Osteoblast (primary cell): ENCODE measurements around the gene FAM186B. TPM values are rescaled to one million over a fixed set of nuclear protein-coding genes. Genes with fewer than 3 reads are reported as not detected.

ENCODE experiments used
- DNase-seq: peaks from one replicate; pipeline ENCODE4 v3.0.0; 2011; ENCODE audit warnings: low spot score, mixed read lengths; ENCODE audit not compliant: insufficient read length; ENCODE audit errors: missing footprints
- H2AFZ ChIP-seq: 2 replicates; pipeline ENCODE4 v1.6.0; 2011; ENCODE audit warnings: mild to moderate bottlenecking, low read length
- H3K27ac ChIP-seq: 2 replicates; pipeline ENCODE4 v1.5.1; 2011; ENCODE audit warnings: mild to moderate bottlenecking, low read depth, low read length, moderate library complexity
- H3K27me3 ChIP-seq: 2 replicates; pipeline ENCODE4 v1.6.0; 2012; ENCODE audit warnings: mild to moderate bottlenecking, control low read depth, inconsistent platforms, low read length, moderate library complexity; ENCODE audit not compliant: insufficient read depth
- H3K36me3 ChIP-seq: 2 replicates; pipeline ENCODE4 v1.5.1; 2011; ENCODE audit warnings: mild to moderate bottlenecking, low read length, control low read depth, moderate library complexity; ENCODE audit not compliant: insufficient read depth
- H3K4me1 ChIP-seq: 2 replicates; pipeline ENCODE4 v1.5.1; 2011; ENCODE audit warnings: mild to moderate bottlenecking, low read length, control low read depth, moderate library complexity; ENCODE audit not compliant: insufficient read depth
- H3K4me2 ChIP-seq: 2 replicates; pipeline ENCODE4 v1.6.0; 2011; ENCODE audit warnings: mild to moderate bottlenecking, low read length; ENCODE audit not compliant: insufficient read depth
- H3K4me3 ChIP-seq: fragments of 200-600 bp; sonication (generic); 3 replicates; pipeline ENCODE4 v1.5.1; 2012; ENCODE audit warnings: mild to moderate bottlenecking, low read length, inconsistent platforms; ENCODE audit not compliant: insufficient read depth
- H3K79me2 ChIP-seq: 2 replicates; pipeline ENCODE4 v1.6.0; 2012; ENCODE audit warnings: mild to moderate bottlenecking, low read length, control low read depth, inconsistent platforms; ENCODE audit not compliant: insufficient read depth
- H3K9me3 ChIP-seq: 2 replicates; pipeline ENCODE4 v1.5.1; 2011; ENCODE audit warnings: low read depth, low read length, control low read depth
- H4K20me1 ChIP-seq: 2 replicates; pipeline ENCODE4 v1.6.0; 2012; ENCODE audit warnings: mild to moderate bottlenecking, low read length, control low read depth; ENCODE audit not compliant: insufficient read depth
- total RNA-seq: library from RNA; depleted of rRNA; stranded (reverse); fragments of >200 nt; gene quantifications from 2 replicates; pipeline ENCODE4 v1.2.3, GENCODE V29; 2012
- TF ChIP-seq, protein P1 (sequence below): IDR thresholded peaks from 2 replicates; pipeline ENCODE4 v1.5.1; 2011; ENCODE audit warnings: mild to moderate bottlenecking, low read depth, low read length, moderate library complexity; ENCODE audit errors: extremely low read depth

The FAM186B gene
- total RNA-seq, 1 donor: 0.72 TPM

DNA sequence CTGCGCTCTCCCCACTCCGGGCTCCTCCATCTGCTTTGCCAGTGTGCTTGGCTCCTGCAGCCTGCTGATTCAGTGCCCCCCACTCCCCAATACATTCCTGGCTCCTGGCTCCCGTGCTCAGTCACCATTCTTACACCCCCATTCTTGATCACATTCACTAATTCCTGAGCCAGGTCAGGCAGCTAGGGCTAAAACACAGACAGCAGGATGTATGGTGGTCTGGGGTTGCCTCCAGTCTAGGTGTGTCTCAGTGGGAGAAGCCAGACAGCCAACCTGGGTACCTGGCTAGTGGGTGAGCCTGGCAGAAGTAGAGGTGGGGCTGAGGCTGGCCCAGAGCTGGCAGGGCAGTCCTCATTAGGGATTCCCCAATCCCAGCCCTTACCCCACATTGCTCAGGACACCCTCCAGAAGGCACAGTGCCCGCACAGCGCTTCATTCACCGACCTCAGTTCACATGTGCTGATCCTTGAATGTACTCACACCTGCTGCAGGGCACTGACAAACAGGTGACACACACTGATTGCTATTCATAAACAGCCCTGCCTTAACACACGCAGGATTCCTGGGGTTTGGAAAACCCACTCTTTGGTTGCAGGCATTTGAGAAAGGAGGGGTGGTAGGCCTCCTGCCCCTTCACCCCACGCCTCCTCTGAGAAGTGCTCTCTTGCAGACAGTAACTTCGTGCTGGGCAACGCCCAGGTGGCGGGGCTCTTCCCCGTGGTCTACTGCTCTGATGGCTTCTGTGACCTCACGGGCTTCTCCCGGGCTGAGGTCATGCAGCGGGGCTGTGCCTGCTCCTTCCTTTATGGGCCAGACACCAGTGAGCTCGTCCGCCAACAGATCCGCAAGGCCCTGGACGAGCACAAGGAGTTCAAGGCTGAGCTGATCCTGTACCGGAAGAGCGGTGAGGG is 65.0 kb downstream of the FAM186B start:
- no peak overlapping the region for H3K27ac ChIP-seq
- no peaks in the 10 kb centered on the region for H3K36me3 ChIP-seq
- peaks cover 57% of the 10 kb centered on the region for H3K27me3 ChIP-seq
- TF ChIP-seq, protein P1, sequence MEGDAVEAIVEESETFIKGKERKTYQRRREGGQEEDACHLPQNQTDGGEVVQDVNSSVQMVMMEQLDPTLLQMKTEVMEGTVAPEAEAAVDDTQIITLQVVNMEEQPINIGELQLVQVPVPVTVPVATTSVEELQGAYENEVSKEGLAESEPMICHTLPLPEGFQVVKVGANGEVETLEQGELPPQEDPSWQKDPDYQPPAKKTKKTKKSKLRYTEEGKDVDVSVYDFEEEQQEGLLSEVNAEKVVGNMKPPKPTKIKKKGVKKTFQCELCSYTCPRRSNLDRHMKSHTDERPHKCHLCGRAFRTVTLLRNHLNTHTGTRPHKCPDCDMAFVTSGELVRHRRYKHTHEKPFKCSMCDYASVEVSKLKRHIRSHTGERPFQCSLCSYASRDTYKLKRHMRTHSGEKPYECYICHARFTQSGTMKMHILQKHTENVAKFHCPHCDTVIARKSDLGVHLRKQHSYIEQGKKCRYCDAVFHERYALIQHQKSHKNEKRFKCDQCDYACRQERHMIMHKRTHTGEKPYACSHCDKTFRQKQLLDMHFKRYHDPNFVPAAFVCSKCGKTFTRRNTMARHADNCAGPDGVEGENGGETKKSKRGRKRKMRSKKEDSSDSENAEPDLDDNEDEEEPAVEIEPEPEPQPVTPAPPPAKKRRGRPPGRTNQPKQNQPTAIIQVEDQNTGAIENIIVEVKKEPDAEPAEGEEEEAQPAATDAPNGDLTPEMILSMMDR: no peak
- H3K4me2 ChIP-seq: no peak overlapping the region
- DNase-seq: peak; percentile 78
- H3K9me3 ChIP-seq: no peaks in the 10 kb centered on the region
- H3K4me1 ChIP-seq: peaks cover 12% of the 10 kb centered on the region
- H3K4me3 ChIP-seq: no peak overlapping the region
- H4K20me1 ChIP-seq: peaks cover 3% of the 10 kb centered on the region
- H2AFZ ChIP-seq: no peak overlapping the region
- no peaks in the 10 kb centered on the region for H3K79me2 ChIP-seq

DNA sequence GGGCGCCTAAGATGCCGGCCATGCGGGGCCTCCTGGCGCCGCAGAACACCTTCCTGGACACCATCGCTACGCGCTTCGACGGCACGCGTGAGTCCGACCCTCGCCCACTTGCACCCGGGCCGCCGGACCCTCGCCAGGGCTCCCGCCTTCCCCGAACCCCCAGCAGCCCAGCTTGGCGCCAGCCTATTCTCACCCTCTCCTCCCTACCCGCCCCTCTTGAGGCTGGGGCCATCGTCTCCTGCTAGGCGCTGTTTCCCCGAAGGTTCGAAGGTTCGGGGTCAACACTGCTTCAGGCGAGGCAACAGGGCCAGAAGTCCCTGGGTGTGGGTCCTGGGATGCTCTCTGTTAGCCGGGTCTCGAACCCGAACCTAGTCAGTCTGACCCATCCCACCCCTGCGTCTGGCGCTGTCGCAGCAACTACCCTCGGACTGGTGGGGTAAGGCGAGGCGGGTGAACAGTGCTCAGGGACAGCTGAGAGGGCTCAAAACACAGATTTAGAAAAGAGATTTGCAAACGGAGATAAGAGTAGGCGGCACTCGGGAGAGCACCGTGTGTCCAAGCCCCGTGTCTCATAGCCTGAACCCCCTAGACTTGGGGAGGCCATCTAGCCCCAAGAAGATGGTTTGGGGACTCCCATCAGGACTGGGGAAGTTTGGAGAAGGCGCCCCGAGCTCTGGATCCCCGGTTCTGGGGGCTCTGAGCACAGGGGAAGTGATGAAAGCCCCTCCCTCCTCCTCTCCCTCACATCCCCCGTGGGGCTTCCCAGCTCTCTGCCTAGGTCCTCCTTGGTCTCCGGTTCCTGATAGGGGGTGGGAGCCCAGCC is 65.8 kb downstream of the FAM186B start:
- Histone ChIP-seq H3K4me3 (no peak overlapping the region), H3K27me3 (peaks cover 57% of the 10 kb centered on the region), H3K9me3 (no peaks in the 10 kb centered on the region), H3K4me2 (no peak overlapping the region), H3K79me2 (no peaks in the 10 kb centered on the region), H3K4me1 (peaks cover 12% of the 10 kb centered on the region), H3K27ac (no peak overlapping the region), H4K20me1 (peaks cover 3% of the 10 kb centered on the region), H3K36me3 (no peaks in the 10 kb centered on the region), H2AFZ (no peak overlapping the region)
- TF ChIP-seq, protein P1: no peak
- peak; percentile 84 for DNase-seq

DNA sequence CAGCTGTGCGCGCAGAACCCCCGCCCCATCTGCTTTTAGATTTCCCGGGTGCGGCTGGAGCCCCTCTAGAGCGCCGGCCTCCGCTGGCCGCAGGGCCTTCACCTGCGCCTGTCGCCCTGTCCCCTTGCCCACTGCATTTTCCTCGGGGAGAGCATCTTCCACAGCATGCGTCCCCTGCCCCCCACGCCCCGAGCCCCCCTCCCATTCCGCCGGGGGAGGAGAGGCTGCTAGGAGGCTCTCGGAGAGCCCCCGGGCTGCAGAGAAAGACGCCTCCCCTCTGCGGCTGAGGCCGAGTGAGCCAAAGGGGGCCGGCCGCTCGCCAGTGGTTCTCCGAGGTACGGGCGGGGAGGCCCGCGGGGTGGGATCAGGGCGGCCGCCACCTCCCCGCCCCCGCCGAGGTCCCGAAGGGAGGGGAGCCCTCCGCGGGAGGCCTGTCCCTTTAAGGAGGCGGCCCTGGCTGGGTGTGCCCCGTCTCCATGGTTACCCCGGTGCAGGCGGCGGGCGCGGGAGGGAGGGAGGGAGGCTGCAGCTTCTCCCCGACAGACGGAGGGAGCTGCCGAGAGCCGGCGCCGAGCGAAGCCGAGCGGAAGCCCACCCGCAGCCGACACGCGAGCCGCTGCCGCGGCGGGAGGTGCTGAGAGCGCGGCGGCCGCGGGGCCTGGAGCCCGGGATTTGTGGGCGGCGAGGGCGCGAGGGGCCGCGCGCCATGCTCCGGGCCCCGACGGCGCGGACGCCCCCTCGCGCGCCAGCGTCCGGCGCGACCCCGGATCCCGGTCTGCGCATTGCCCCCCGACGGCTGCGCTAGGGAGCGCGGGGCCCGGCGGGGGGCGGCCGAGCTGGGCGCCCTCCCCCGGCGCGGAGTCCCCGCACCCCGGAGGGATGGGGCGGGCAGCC is 66.7 kb downstream of the FAM186B start, which contains the start of gene KCNH3:
KCNH3 (plus strand) TSS at position 521 of the 894 bp plus-strand sequence. CDS start 387 bp downstream, outside the sequence.
- peaks cover 12% of the 10 kb centered on the region for H3K4me1 ChIP-seq
- H3K4me2 ChIP-seq: peak within 1 kb of the TSS; percentile 70
- no peaks in the 10 kb centered on the region for H3K79me2 ChIP-seq
- no peaks in the 10 kb centered on the region for H3K9me3 ChIP-seq
- peaks cover 3% of the 10 kb centered on the region for H4K20me1 ChIP-seq
- H2AFZ ChIP-seq: no peak within 1 kb of the TSS
- TF ChIP-seq, protein P1: no peak
- H3K27ac ChIP-seq: no peak within 1 kb of the TSS
- peaks cover 54% of the 10 kb centered on the region for H3K27me3 ChIP-seq
- peak within 1 kb of the TSS; percentile 45 for H3K4me3 ChIP-seq
- peak; percentile 98 for DNase-seq
- no peaks in the 10 kb centered on the region for H3K36me3 ChIP-seq
